ENCODE measurements around the gene SRRM1. TPM values are rescaled to one million over a fixed set of nuclear protein-coding genes. Genes with fewer than 3 reads are reported as not detected.

The SRRM1 gene
- polyA plus RNA-seq, 1 experiment = 50.4 TPM

- CTCF ChIA-PET = interaction anchor here (4.1 kb wide), 1 partner anchor 21 kb away, joined by 12 read pairs; no protein-coding TSS in a partner anchor
- no peaks in the 10 kb centered on the region for H3K27me3 ChIP-seq (ENCODE audit: control insufficient read depth, insufficient read depth, low read length)
- POLR2A ChIA-PET = no interaction called here
Measured at GRCh38 chr1:24709791-24710441, 66.8 kb downstream of the SRRM1 start.

GRCh38 chr1:24711329-24711728 is 68.2 kb downstream of the SRRM1 start:
- POLR2A ChIA-PET = no interaction called here
- Histone ChIP-seq H3K36me3 (ENCODE audit: control insufficient read depth, insufficient read depth, low read length) (no peaks in the 10 kb centered on the region), H3K4me3 (ENCODE audit: low read depth, low read length) (no peak overlapping the region), H3K27me3 (ENCODE audit: control insufficient read depth, insufficient read depth, low read length) (no peaks in the 10 kb centered on the region)
- DNase-seq (ENCODE audit: low read depth) = no peak
- CTCF ChIA-PET = interaction anchor here (1.0 to 4.1 kb wide), 3 partner anchors 15 to 22 kb away, joined by 3 to 12 read pairs (median 4); no protein-coding TSS in a partner anchor
- no peak for TF ChIP-seq CTCF (IDR thresholded peaks at IDR 0.05; ENCODE audit: insufficient read depth, low read depth, low read length)

More at GRCh38 chr1:24709791-24710441, 66.8 kb downstream of the SRRM1 start:
- DNase-seq (ENCODE audit: low read depth) = no peak
- H3K4me3 ChIP-seq (ENCODE audit: low read depth, low read length) = no peak overlapping the region
- no peak for TF ChIP-seq CTCF (IDR thresholded peaks at IDR 0.05; ENCODE audit: insufficient read depth, low read depth, low read length)
- H3K36me3 ChIP-seq (ENCODE audit: control insufficient read depth, insufficient read depth, low read length) = no peaks in the 10 kb centered on the region

GRCh38 chr1:24713176-24713575 is 70.1 kb downstream of the SRRM1 start:
- H3K27me3 ChIP-seq (ENCODE audit: control insufficient read depth, insufficient read depth, low read length) = no peaks in the 10 kb centered on the region
- H3K4me3 ChIP-seq (ENCODE audit: low read depth, low read length) = no peak overlapping the region
- ChIA-PET POLR2A (no interaction called here), CTCF (interaction anchor here (1.1 to 2.4 kb wide), 2 partner anchors 25 to 49 kb away, joined by 3 to 12 read pairs; no protein-coding TSS in a partner anchor)
- no peaks in the 10 kb centered on the region for H3K36me3 ChIP-seq (ENCODE audit: control insufficient read depth, insufficient read depth, low read length)
- TF ChIP-seq CTCF (IDR thresholded peaks at IDR 0.05; ENCODE audit: insufficient read depth, low read depth, low read length) = no peak
- no peak for DNase-seq (ENCODE audit: low read depth)

- POLR2A ChIA-PET = no interaction called here
- no peak overlapping the region for H3K4me3 ChIP-seq (ENCODE audit: low read depth, low read length)
- H3K27me3 ChIP-seq (ENCODE audit: control insufficient read depth, insufficient read depth, low read length) = no peaks in the 10 kb centered on the region
- no peaks in the 10 kb centered on the region for H3K36me3 ChIP-seq (ENCODE audit: control insufficient read depth, insufficient read depth, low read length)
- no peak for DNase-seq (ENCODE audit: low read depth)
- no peak for TF ChIP-seq CTCF (IDR thresholded peaks at IDR 0.05; ENCODE audit: insufficient read depth, low read depth, low read length)
- CTCF ChIA-PET = interaction anchor here (1.1 to 2.4 kb wide), 3 partner anchors 25 to 117 kb away, joined by 3 to 12 read pairs (median 4); no protein-coding TSS in a partner anchor
Measured at GRCh38 chr1:24713736-24714135, 70.6 kb downstream of the SRRM1 start.

- no peak for TF ChIP-seq CTCF (IDR thresholded peaks at IDR 0.05; ENCODE audit: insufficient read depth, low read depth, low read length)
- CTCF ChIA-PET = interaction anchor here (1.3 to 2.4 kb wide), 2 partner anchors 27 to 116 kb away, joined by 4 to 12 read pairs; no protein-coding TSS in a partner anchor
- no peaks in the 10 kb centered on the region for H3K27me3 ChIP-seq (ENCODE audit: control insufficient read depth, insufficient read depth, low read length)
- H3K36me3 ChIP-seq (ENCODE audit: control insufficient read depth, insufficient read depth, low read length) = no peaks in the 10 kb centered on the region
- no peak for DNase-seq (ENCODE audit: low read depth)
- H3K4me3 ChIP-seq (ENCODE audit: low read depth, low read length) = no peak overlapping the region
- POLR2A ChIA-PET = no interaction called here
Measured at GRCh38 chr1:24714859-24715520, 71.9 kb downstream of the SRRM1 start.

Data from BJ (cell line).